H9 (cell line): ENCODE data around the gene SLC4A2. TPM values are rescaled to one million over a fixed set of nuclear protein-coding genes. Genes with fewer than 3 reads are reported as not detected.

Experiments used
- DNase-seq: peaks from one replicate; pipeline ENCODE4 v3.0.0-alpha.2; 2017
- H2AFZ ChIP-seq: one replicate; pipeline ENCODE4 v1.6.1; 2013; ENCODE audit warnings: mild to moderate bottlenecking, low read length, control low read depth, moderate library complexity
- H2AK5ac ChIP-seq: 2 replicates; pipeline ENCODE4 v1.6.1; 2013; ENCODE audit warnings: low read length, control low read depth, mixed read lengths; ENCODE audit not compliant: insufficient read length
- H2BK120ac ChIP-seq: one replicate; pipeline ENCODE4 v1.6.1; 2013; ENCODE audit warnings: low read depth, mild to moderate bottlenecking, low read length, control low read depth, inconsistent platforms; ENCODE audit not compliant: poor library complexity, severe bottlenecking
- H2BK12ac ChIP-seq: 2 replicates; pipeline ENCODE4 v1.6.1; 2013; ENCODE audit warnings: low read length, control low read depth, mixed read lengths, low read depth; ENCODE audit not compliant: insufficient read length
- H2BK15ac ChIP-seq: 2 replicates; pipeline ENCODE4 v1.6.1; 2013; ENCODE audit warnings: low read depth, low read length, control low read depth
- H2BK20ac ChIP-seq: one replicate; pipeline ENCODE4 v1.6.1; 2013; ENCODE audit warnings: low read depth, mild to moderate bottlenecking, low read length, control low read depth, inconsistent platforms; ENCODE audit not compliant: poor library complexity, severe bottlenecking
- H2BK5ac ChIP-seq: 2 replicates; pipeline ENCODE4 v1.6.1; 2013; ENCODE audit warnings: low read length, control low read depth, mixed read lengths; ENCODE audit not compliant: insufficient read length
- H3K14ac ChIP-seq: 2 replicates; pipeline ENCODE4 v1.6.1; 2013; ENCODE audit warnings: low read length, control low read depth; ENCODE audit not compliant: insufficient read depth
- H3K18ac ChIP-seq: 2 replicates; pipeline ENCODE4 v1.6.1; 2013; ENCODE audit warnings: low read depth, mild to moderate bottlenecking, mixed read lengths, low read length, control low read depth; ENCODE audit not compliant: insufficient read length
- H3K23ac ChIP-seq: 2 replicates; pipeline ENCODE4 v1.6.1; 2013; ENCODE audit warnings: low read length, control low read depth, mixed read lengths, low read depth; ENCODE audit not compliant: insufficient read length
- H3K23me2 ChIP-seq: 2 replicates; pipeline ENCODE4 v1.6.1; 2013; ENCODE audit warnings: low read depth, mild to moderate bottlenecking, mixed read lengths, low read length, control low read depth; ENCODE audit not compliant: insufficient read length, poor library complexity, severe bottlenecking
- H3K27ac ChIP-seq: 2 replicates; pipeline ENCODE4 v1.5.1; 2013; ENCODE audit warnings: low read length, control low read depth, mixed read lengths, low read depth; ENCODE audit not compliant: insufficient read length
- H3K27me3 ChIP-seq: 2 replicates; pipeline ENCODE4 v1.6.1; 2013; ENCODE audit warnings: low read length, control low read depth, inconsistent platforms; ENCODE audit not compliant: insufficient read depth
- H3K4ac ChIP-seq: 2 replicates; pipeline ENCODE4 v1.6.1; 2013; ENCODE audit warnings: low read depth, mild to moderate bottlenecking, control low read depth, inconsistent platforms, low read length, moderate library complexity
- H3K4me1 ChIP-seq: 2 replicates; pipeline ENCODE4 v1.6.1; 2013; ENCODE audit warnings: low read length, control low read depth, inconsistent platforms; ENCODE audit not compliant: insufficient read depth
- H3K4me2 ChIP-seq: 2 replicates; pipeline ENCODE4 v1.6.1; 2013; ENCODE audit warnings: low read length, control low read depth, mixed read lengths; ENCODE audit not compliant: insufficient read length, insufficient read depth
- H3K56ac ChIP-seq: 2 replicates; pipeline ENCODE4 v1.6.1; 2013; ENCODE audit warnings: low read depth, mild to moderate bottlenecking, mixed read lengths, low read length, control low read depth; ENCODE audit not compliant: insufficient read length
- H3K79me1 ChIP-seq: 2 replicates; pipeline ENCODE4 v1.6.1; 2013; ENCODE audit warnings: low read depth, mild to moderate bottlenecking, moderate library complexity, low read length, control low read depth, inconsistent platforms; ENCODE audit not compliant: insufficient read depth, poor library complexity, severe bottlenecking
- H3K79me2 ChIP-seq: 2 replicates; pipeline ENCODE4 v1.6.1; 2013; ENCODE audit warnings: low read length, control low read depth, inconsistent platforms; ENCODE audit not compliant: insufficient read depth
- H3K9ac ChIP-seq: 2 replicates; pipeline ENCODE4 v1.6.1; 2013; ENCODE audit warnings: low read length, control low read depth, mixed read lengths; ENCODE audit not compliant: insufficient read length; ENCODE audit errors: extremely low read depth
- H3K9me3 ChIP-seq: one replicate; pipeline ENCODE4 v1.6.1; 2013; ENCODE audit warnings: low read depth, low read length, inconsistent platforms; ENCODE audit not compliant: control insufficient read depth
- H3T11ph ChIP-seq: one replicate; pipeline ENCODE4 v1.6.1; 2013; ENCODE audit warnings: mild to moderate bottlenecking, low read length, control low read depth, inconsistent platforms
- H4K20me1 ChIP-seq: one replicate; pipeline ENCODE4 v1.6.1; 2013; ENCODE audit not compliant: control insufficient read depth, insufficient read length, insufficient read depth
- H4K5ac ChIP-seq: 2 replicates; pipeline ENCODE4 v1.6.1; 2013; ENCODE audit warnings: low read depth, mild to moderate bottlenecking, mixed read lengths, low read length, control low read depth; ENCODE audit not compliant: insufficient read length
- H4K8ac ChIP-seq: replicated peaks from 2 replicates; pipeline ENCODE4 v1.6.1; 2013; ENCODE audit warnings: low read length, control low read depth, mixed read lengths, low read depth; ENCODE audit not compliant: insufficient read length
- H4K91ac ChIP-seq: 2 replicates; pipeline ENCODE4 v1.6.1; 2013; ENCODE audit warnings: low read depth, mild to moderate bottlenecking, moderate library complexity, mixed read lengths, low read length, control low read depth; ENCODE audit not compliant: insufficient read length
- H3K27ac Mint-ChIP-seq, 3 experiments: 2 replicates in 2 of 3; 3 replicates in 1 of 3; pipeline ENCODE4 v1.8.0; 2020 to 2021; ENCODE audit warnings: mixed read lengths in 3 of 3, mild to moderate bottlenecking in 1 of 3, moderate library complexity in 1 of 3
- H3K27me3 Mint-ChIP-seq: 2 replicates; pipeline ENCODE4 v1.8.0; 2021; ENCODE audit warnings: low read depth, mild to moderate bottlenecking, moderate library complexity, mixed read lengths
- H3K36me3 Mint-ChIP-seq, 3 experiments: 2 replicates in 2 of 3; 3 replicates in 1 of 3; pipeline ENCODE4 v1.8.0; 2020 to 2021; ENCODE audit warnings: low read depth in 3 of 3, mixed read lengths in 3 of 3; ENCODE audit not compliant: insufficient read depth in 1 of 3
- H3K4me1 Mint-ChIP-seq, 2 experiments: 2 replicates each; pipeline ENCODE4 v1.8.0; 2020; ENCODE audit warnings: mixed read lengths in 2 of 2
- H3K4me3 Mint-ChIP-seq, 2 experiments: 2 replicates in 1 of 2; 3 replicates in 1 of 2; pipeline ENCODE4 v1.8.0; 2020 to 2021; ENCODE audit warnings: mild to moderate bottlenecking in 2 of 2, mixed read lengths in 2 of 2, moderate library complexity in 1 of 2
- H3K9me3 Mint-ChIP-seq, 2 experiments: 2 replicates in 1 of 2; 3 replicates in 1 of 2; pipeline ENCODE4 v1.8.0; 2020; ENCODE audit warnings: mild to moderate bottlenecking in 2 of 2, mixed read lengths in 2 of 2, moderate library complexity in 1 of 2
- CTCF ChIP-seq: fragments of 200-600 bp; sonication (generic); conservative IDR thresholded peaks from 3 replicates; pipeline ENCODE4 v1.8.0; 2021; ENCODE audit warnings: antibody characterized with exemption, mild to moderate bottlenecking
- WGBS: extraction: QIAGEN DNeasy Blood & Tissue Kit; methylation state at CpG from one replicate; pipeline ENCODE4 v1.1.7; 2013; ENCODE audit warnings: missing lambda C conversion rate, low lambda C conversion rate, mixed read lengths; ENCODE audit not compliant: insufficient read length; ENCODE audit errors: extremely low coverage; 5-methylcytosine and 5-hydroxymethylcytosine counted together
- total RNA-seq: library from RNA; stranded (reverse); gene quantifications from 2 replicates; pipeline ENCODE4 v1.2.1, GENCODE V29; 2021

SLC4A2 gene
- total RNA-seq, 1 experiment from 2014 or later, result 136 TPM

- Histone ChIP-seq H3K23me2 (peaks cover 3% of the 10 kb centered on the region), H2BK12ac (no peak overlapping the region), H4K20me1 (no peaks in the 10 kb centered on the region), H2BK15ac (no peak overlapping the region), H4K5ac (no peak overlapping the region), H4K91ac (no peak overlapping the region), H3K9me3 (no peaks in the 10 kb centered on the region), H4K8ac (no peak overlapping the region), H3T11ph (no peak overlapping the region), H3K56ac (no peak overlapping the region), H3K23ac (no peak overlapping the region), H3K14ac (no peak overlapping the region), H3K79me1 (peaks cover 4% of the 10 kb centered on the region), H2AK5ac (no peak overlapping the region), H2BK120ac (no peak overlapping the region), H3K79me2 (peaks cover 5% of the 10 kb centered on the region; the same call in 1 of the 2 replicates), H3K4me2 (no peak overlapping the region), H3K18ac (no peak overlapping the region), H3K9ac (no peak overlapping the region), H2BK5ac (no peak overlapping the region), H2AFZ (no peak overlapping the region), H2BK20ac (no peak overlapping the region), H3K27ac (no peak overlapping the region), H3K27me3 (no peaks in the 10 kb centered on the region), H3K4me1 (peaks cover 13% of the 10 kb centered on the region), H3K4ac (no peak overlapping the region)
- DNase-seq, result no peak
- Mint-ChIP-seq H3K27me3 (no peaks in the 10 kb centered on the region; the same call in 1 of the 2 replicates), H3K9me3 (no peaks in the 10 kb centered on the region), H3K4me1 (peaks cover 25 to 39% of the 10 kb centered on the region in 2 experiments), H3K36me3 (peaks cover 0 to 15% (median 7%) of the 10 kb centered on the region in 3 experiments; a peak in 6 of 7 replicates), H3K4me3 (no peak overlapping the region), H3K27ac (peak overlapping the region in 1 of 3 experiments; percentile 79; a peak in 2 of 7 replicates)
- WGBS, result no CpG with 5 or more reads among the region's 24 CpGs
- no peak for TF ChIP-seq CTCF
Observed at GRCh38 chr7:151101621-151102396, 42.4 kb downstream of the SLC4A2 start.
